Heart left ventricle (tissue), 13 donors: ENCODE measurements around the gene PACS1.

ENCODE experiments used
- POLR2A ChIP-seq, 2 donors: fragments of 450-650 bp; IDR thresholded peaks; one replicate each; pipeline ENCODE4 v1.6.1; 2017; ENCODE audit warnings: antibody characterized with exemption in 2 of 2, mild to moderate bottlenecking in 2 of 2, moderate library complexity in 2 of 2
- TF ChIP-seq, protein P1 (sequence below), 12 donors: fragments of 200-600 bp; sonication (generic) in 4 of 12; IDR thresholded peaks; one replicate each; pipeline versions ENCODE4 v1.5.0 to v1.8.0; 2018 to 2022; ENCODE audit warnings: antibody characterized with exemption in 12 of 12, mild to moderate bottlenecking in 5 of 12
- donor health status: ischemic (EF 13 %, LVEDD 7.1; RV severe dilation, severe dysfunction).
- donor health status: DM: no; HTN: yes; CAD: no.
- donor health status: DM: no; HTN: no; CAD: no.
- donor health status: ischemic (EF 25% LVEDD 6.9; RV normal size, moderate dysfunction).
- donor health status: ischemic (EF 25% LVEDD 5.7; RV mildly dilated, moderate dysfunction).
- donor health status: ischemic (EF 35%, LVEDD 5.7; RV mildly dilated, moderate dysfunction).
- donor health status: nonischemic (EF 11% LVEDD 7.7; RV severe dilation, severe dysfunction).
- donor health status: DM: yes; HTN: yes; CAD: no.
- donor health status: PGD.
- donor health status: ischemic (EF 29% LVEDD 5.4; RV normal size, mild dysfunction).
- donor health status: nonischemic (EF 23%, LVEDD 6.1; RV moderate dilation, normal function).

DNA sequence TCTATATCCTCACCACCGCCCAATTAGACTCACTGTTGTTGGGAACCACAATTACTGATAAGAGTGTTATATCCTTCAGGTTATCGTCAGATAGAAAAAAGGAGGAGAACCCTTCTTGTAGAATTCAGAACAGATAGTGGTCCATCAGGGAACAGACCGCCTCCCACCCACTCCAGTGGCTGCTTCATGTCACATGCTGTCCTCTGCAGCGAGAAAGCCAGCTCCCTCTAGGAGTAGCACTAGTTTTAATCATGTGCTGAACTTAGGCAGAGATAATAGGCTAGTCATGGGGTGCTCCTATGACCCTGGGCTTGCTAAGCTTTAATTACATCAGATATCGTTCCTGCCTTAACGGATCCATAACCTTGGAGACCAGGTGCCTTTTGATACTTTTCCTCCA is 146.8 kb downstream of the PACS1 start:
- TF ChIP-seq POLR2A (IDR thresholded peaks at IDR 0.05) = no peak
- TF ChIP-seq, protein P1, sequence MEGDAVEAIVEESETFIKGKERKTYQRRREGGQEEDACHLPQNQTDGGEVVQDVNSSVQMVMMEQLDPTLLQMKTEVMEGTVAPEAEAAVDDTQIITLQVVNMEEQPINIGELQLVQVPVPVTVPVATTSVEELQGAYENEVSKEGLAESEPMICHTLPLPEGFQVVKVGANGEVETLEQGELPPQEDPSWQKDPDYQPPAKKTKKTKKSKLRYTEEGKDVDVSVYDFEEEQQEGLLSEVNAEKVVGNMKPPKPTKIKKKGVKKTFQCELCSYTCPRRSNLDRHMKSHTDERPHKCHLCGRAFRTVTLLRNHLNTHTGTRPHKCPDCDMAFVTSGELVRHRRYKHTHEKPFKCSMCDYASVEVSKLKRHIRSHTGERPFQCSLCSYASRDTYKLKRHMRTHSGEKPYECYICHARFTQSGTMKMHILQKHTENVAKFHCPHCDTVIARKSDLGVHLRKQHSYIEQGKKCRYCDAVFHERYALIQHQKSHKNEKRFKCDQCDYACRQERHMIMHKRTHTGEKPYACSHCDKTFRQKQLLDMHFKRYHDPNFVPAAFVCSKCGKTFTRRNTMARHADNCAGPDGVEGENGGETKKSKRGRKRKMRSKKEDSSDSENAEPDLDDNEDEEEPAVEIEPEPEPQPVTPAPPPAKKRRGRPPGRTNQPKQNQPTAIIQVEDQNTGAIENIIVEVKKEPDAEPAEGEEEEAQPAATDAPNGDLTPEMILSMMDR (IDR thresholded peaks at IDR 0.05) = no peak
